Middle frontal gyrus (tissue), 1 donor: ENCODE results near the gene PITPNM3.
"Not testable (repeated sequence)": the region's sequence is repeated elsewhere in the genome, so short reads cannot be mapped to it uniquely, and the experiment has no call there.

Experiments used
- DNase-seq: peaks from one replicate; pipeline ENCODE4 v3.0.0-alpha.2; 2015; ENCODE audit warnings: low spot score; ENCODE audit errors: extremely low spot score

PITPNM3 gene

GRCh38 chr17:6502142-6502541 is 54.2 kb downstream of the PITPNM3 start:
- no peak for DNase-seq

GRCh38 chr17:6501359-6501758 is 55.0 kb downstream of the PITPNM3 start:
- no peak for DNase-seq

- no peak for DNase-seq
Measured at GRCh38 chr17:6498901-6499540, 57.3 kb downstream of the PITPNM3 start.

GRCh38 chr17:6498356-6498755 is 58.0 kb downstream of the PITPNM3 start:
- DNase-seq, result no peak

- no peak for DNase-seq
Measured at GRCh38 chr17:6497496-6498221, 58.7 kb downstream of the PITPNM3 start.

- no peak for DNase-seq
Measured at GRCh38 chr17:6496640-6497441, 59.5 kb downstream of the PITPNM3 start.

GRCh38 chr17:6496116-6496481 is 60.3 kb downstream of the PITPNM3 start:
- DNase-seq, result no peak

- no peak for DNase-seq
Measured at GRCh38 chr17:6495450-6496115, 60.8 kb downstream of the PITPNM3 start.

GRCh38 chr17:6494239-6494941 is 62.0 kb downstream of the PITPNM3 start:
- no peak for DNase-seq

GRCh38 chr17:6492892-6493674 is 63.3 kb downstream of the PITPNM3 start:
- no peak for DNase-seq

GRCh38 chr17:6491071-6491700 is 65.2 kb downstream of the PITPNM3 start:
- no peak for DNase-seq

- no peak for DNase-seq
Measured at GRCh38 chr17:6489016-6489550, 67.3 kb downstream of the PITPNM3 start.

GRCh38 chr17:6488008-6488539 is 68.3 kb downstream of the PITPNM3 start:
- DNase-seq, result no peak

- no peak for DNase-seq
Measured at GRCh38 chr17:6487251-6488007, 68.9 kb downstream of the PITPNM3 start.

- DNase-seq, result no peak
Measured at GRCh38 chr17:6485646-6486412, 70.5 kb downstream of the PITPNM3 start.

GRCh38 chr17:6483507-6483906 is 72.8 kb downstream of the PITPNM3 start:
- DNase-seq, result no peak

- not testable (repeated sequence) for DNase-seq
Measured at GRCh38 chr17:6482796-6483195, 73.6 kb downstream of the PITPNM3 start.

GRCh38 chr17:6482105-6482455 is 74.3 kb downstream of the PITPNM3 start:
- no peak for DNase-seq
